Frontal cortex (tissue), 4 donors: ENCODE measurements around the gene RTF1. TPM values are rescaled to one million over a fixed set of nuclear protein-coding genes. Genes with fewer than 3 reads are reported as not detected.
A peak's percentile ranks its signal among the peaks of the same experiment; 100 is the strongest.
"Not testable (repeated sequence)": the region's sequence is repeated elsewhere in the genome, so short reads cannot be mapped to it uniquely, and the experiment has no call there.

Source experiments
- DNase-seq, 2 donors: peaks; one replicate each; pipeline ENCODE4 v3.0.0; 2012; ENCODE audit warnings: low spot score in 2 of 2
- FAIRE-seq: peaks from 2 replicates; lab custom pipeline; 2012; peaks lifted over from hg19 to GRCh38; lab: Jason Lieb, UNC
- total RNA-seq: library from RNA; depleted of rRNA; stranded (reverse); fragments of >200 nt; gene quantifications from one replicate; pipeline ENCODE4 v1.2.3, GENCODE V29; 2014
- donor health status: control.
- donor health status: control.
- donor health status: control.

Gene RTF1
- 56.3 TPM for total RNA-seq

GRCh38 chr15:41416742-41417417 is at the start of gene RTF1:
Gene RTF1 (plus strand): TSS chr15:41417095. CDS start chr15:41417116, 21 bp downstream.
- DNase-seq: peak; percentile 93 to 96
- FAIRE-seq: no peak

- FAIRE-seq: no peak
- DNase-seq: no peak
These were observed 49.5 kb upstream of the RTF1 start for GRCh38 chr15:41367418-41367817.

- FAIRE-seq (no peak), DNase-seq (no peak)
These were observed 38.9 kb upstream of the RTF1 start for GRCh38 chr15:41377978-41378377.

- FAIRE-seq, DNase-seq: not testable (repeated sequence)
These were observed 32.7 kb upstream of the RTF1 start for GRCh38 chr15:41383974-41384749.

GRCh38 chr15:41387646-41388045 is 29.2 kb upstream of the RTF1 start:
- no peak for DNase-seq
- no peak for FAIRE-seq

- FAIRE-seq: no peak
- DNase-seq: no peak
These were observed 24.2 kb upstream of the RTF1 start for GRCh38 chr15:41392659-41393058.

GRCh38 chr15:41394924-41395323 is 22.0 kb upstream of the RTF1 start:
- DNase-seq (no peak), FAIRE-seq (no peak)

- no peak for FAIRE-seq
- DNase-seq: no peak
These were observed 20.8 kb upstream of the RTF1 start for GRCh38 chr15:41396111-41396510.

GRCh38 chr15:41401904-41402267 is 15.0 kb upstream of the RTF1 start:
- no peak for FAIRE-seq
- peak in 1 of 2 donors; percentile 39 for DNase-seq

GRCh38 chr15:41407341-41407740 is 9.6 kb upstream of the RTF1 start:
- FAIRE-seq (no peak), DNase-seq (no peak)

- no peak for FAIRE-seq
- DNase-seq: no peak
These were observed 8.7 kb upstream of the RTF1 start for GRCh38 chr15:41408234-41408641.

- FAIRE-seq (no peak), DNase-seq (no peak)
These were observed 5.9 kb upstream of the RTF1 start for GRCh38 chr15:41411031-41411430.

- DNase-seq (no peak), FAIRE-seq (no peak)
These were observed 5.5 kb upstream of the RTF1 start for GRCh38 chr15:41411441-41411840.

GRCh38 chr15:41416128-41416741 is 660 bp upstream of the RTF1 start:
- FAIRE-seq (no peak), DNase-seq (no peak)

- FAIRE-seq: no peak
- peak in 1 of 2 donors; percentile 47 for DNase-seq
These were observed 712 bp downstream of the RTF1 start for GRCh38 chr15:41417418-41418195.

GRCh38 chr15:41423979-41424659 is 7.2 kb downstream of the RTF1 start:
- DNase-seq (no peak), FAIRE-seq (no peak)

- FAIRE-seq (no peak), DNase-seq (no peak)
These were observed 7.9 kb downstream of the RTF1 start for GRCh38 chr15:41424809-41425208.

GRCh38 chr15:41425907-41426306 is 9.0 kb downstream of the RTF1 start:
- DNase-seq, FAIRE-seq: not testable (repeated sequence)

GRCh38 chr15:41429003-41429890 is 12.4 kb downstream of the RTF1 start:
- no peak for DNase-seq
- no peak for FAIRE-seq
